BLaER1 (cell line): ENCODE data around the gene CCDC169.

ENCODE experiments used
- H3K27ac ChIP-seq: shearing (Covaris generic); formaldehyde crosslinking; 2 replicates; pipeline ENCODE4 v1.8.1; 2022
- H3K27me3 ChIP-seq: shearing (Covaris generic); formaldehyde crosslinking; 2 replicates; pipeline ENCODE4 v1.8.1; 2022
- H3K36me3 ChIP-seq: shearing (Covaris generic); formaldehyde crosslinking; 2 replicates; pipeline ENCODE4 v1.8.1; 2022
- H3K4me1 ChIP-seq: shearing (Covaris generic); formaldehyde crosslinking; 2 replicates; pipeline ENCODE4 v1.8.1; 2022
- H3K4me2 ChIP-seq: shearing (Covaris generic); formaldehyde crosslinking; 2 replicates; pipeline ENCODE4 v1.8.1; 2022
- H3K4me3 ChIP-seq: shearing (Covaris generic); formaldehyde crosslinking; 2 replicates; pipeline ENCODE4 v1.8.1; 2022
- H3K9ac ChIP-seq: shearing (Covaris generic); formaldehyde crosslinking; 2 replicates; pipeline ENCODE4 v1.8.1; 2022
- H3K9me3 ChIP-seq: shearing (Covaris generic); formaldehyde crosslinking; 2 replicates; pipeline ENCODE4 v1.8.1; 2022
- H4K20me1 ChIP-seq: shearing (Covaris generic); formaldehyde crosslinking; 2 replicates; pipeline ENCODE4 v1.8.1; 2022
- Cebpa-rat ChIP-seq: shearing (Covaris generic); IDR thresholded peaks from 2 replicates; pipeline ENCODE4 v1.8.1; 2022

Gene CCDC169

GRCh38 chr13:36244073-36244472, 53.5 kb downstream of the CCDC169 start:
- Histone ChIP-seq H3K4me3 (no peak overlapping the region), H3K4me1 (no peaks in the 10 kb centered on the region), H3K9ac (no peak overlapping the region), H3K27ac (no peak overlapping the region), H3K27me3 (no peaks in the 10 kb centered on the region), H3K4me2 (no peak overlapping the region), H4K20me1 (no peaks in the 10 kb centered on the region), H3K36me3 (no peaks in the 10 kb centered on the region), H3K9me3 (peaks cover 17% of the 10 kb centered on the region)
- no peak for TF ChIP-seq Cebpa-rat

GRCh38 chr13:36242761-36243160, 54.9 kb downstream of the CCDC169 start:
- Histone ChIP-seq H3K4me1 (no peaks in the 10 kb centered on the region), H3K27me3 (no peaks in the 10 kb centered on the region), H3K9ac (no peak overlapping the region), H3K27ac (no peak overlapping the region), H4K20me1 (no peaks in the 10 kb centered on the region), H3K36me3 (no peaks in the 10 kb centered on the region), H3K4me2 (no peak overlapping the region), H3K4me3 (no peak overlapping the region), H3K9me3 (peaks cover 17% of the 10 kb centered on the region)
- no peak for TF ChIP-seq Cebpa-rat

GRCh38 chr13:36231236-36231635, 66.4 kb downstream of the CCDC169 start:
- no peaks in the 10 kb centered on the region for H3K36me3 ChIP-seq
- H3K4me2 ChIP-seq = no peak overlapping the region
- no peak overlapping the region for H3K4me3 ChIP-seq
- no peak for TF ChIP-seq Cebpa-rat
- peaks cover 9% of the 10 kb centered on the region for H3K9me3 ChIP-seq
- H3K4me1 ChIP-seq = no peaks in the 10 kb centered on the region
- no peaks in the 10 kb centered on the region for H4K20me1 ChIP-seq
- no peaks in the 10 kb centered on the region for H3K27me3 ChIP-seq
- H3K9ac ChIP-seq = no peak overlapping the region
- H3K27ac ChIP-seq = no peak overlapping the region

GRCh38 chr13:36224730-36225129, 72.9 kb downstream of the CCDC169 start:
- Histone ChIP-seq H3K36me3 (no peaks in the 10 kb centered on the region), H4K20me1 (no peaks in the 10 kb centered on the region), H3K4me1 (no peaks in the 10 kb centered on the region), H3K27me3 (no peaks in the 10 kb centered on the region), H3K27ac (no peak overlapping the region), H3K9me3 (peaks cover 28% of the 10 kb centered on the region), H3K9ac (no peak overlapping the region), H3K4me3 (no peak overlapping the region), H3K4me2 (no peak overlapping the region)
- no peak for TF ChIP-seq Cebpa-rat

- no peaks in the 10 kb centered on the region for H3K36me3 ChIP-seq
- H4K20me1 ChIP-seq = no peaks in the 10 kb centered on the region
- no peak overlapping the region for H3K9ac ChIP-seq
- peaks cover 29% of the 10 kb centered on the region for H3K9me3 ChIP-seq
- no peak for TF ChIP-seq Cebpa-rat
- no peak overlapping the region for H3K4me3 ChIP-seq
- H3K27me3 ChIP-seq = no peaks in the 10 kb centered on the region
- peaks cover 16% of the 10 kb centered on the region for H3K4me1 ChIP-seq
- H3K4me2 ChIP-seq = no peak overlapping the region
- H3K27ac ChIP-seq = no peak overlapping the region
Measured at GRCh38 chr13:36219883-36220282, 77.7 kb downstream of the CCDC169 start.

- Histone ChIP-seq H3K4me3 (no peak overlapping the region), H3K27ac (no peak overlapping the region), H3K9ac (no peak overlapping the region), H3K9me3 (peaks cover 44% of the 10 kb centered on the region), H3K4me1 (peaks cover 38% of the 10 kb centered on the region), H4K20me1 (no peaks in the 10 kb centered on the region), H3K27me3 (no peaks in the 10 kb centered on the region), H3K36me3 (no peaks in the 10 kb centered on the region), H3K4me2 (no peak overlapping the region)
- TF ChIP-seq Cebpa-rat = no peak
Measured at GRCh38 chr13:36217456-36217855, 80.2 kb downstream of the CCDC169 start.

- peak within 1 kb of the TSS; percentile 47 for H3K4me2 ChIP-seq
- peaks cover 59% of the 10 kb centered on the region for H3K9me3 ChIP-seq
- H3K4me1 ChIP-seq = peaks cover 49% of the 10 kb centered on the region
- H3K27me3 ChIP-seq = no peaks in the 10 kb centered on the region
- H3K36me3 ChIP-seq = no peaks in the 10 kb centered on the region
- 0 out of 2 replicates have a peak within 1 kb of the TSS, but pooled peaks have one; percentile 25 for H3K4me3 ChIP-seq
- no peak for TF ChIP-seq Cebpa-rat
- H3K27ac ChIP-seq = peak within 1 kb of the TSS; percentile 64
- H3K9ac ChIP-seq = no peak within 1 kb of the TSS
- H4K20me1 ChIP-seq = no peaks in the 10 kb centered on the region
Measured at GRCh38 chr13:36214163-36214921, 83.3 kb downstream of the CCDC169 start, which contains the start of gene SOHLH2. Gene SOHLH2, minus strand, starts transcription at chr13:36214556. Its CDS starts 30 bp downstream, at chr13:36214526.

GRCh38 chr13:36212789-36213188, 84.8 kb downstream of the CCDC169 start:
- peaks cover 55% of the 10 kb centered on the region for H3K9me3 ChIP-seq
- no peak overlapping the region for H3K4me3 ChIP-seq
- H3K36me3 ChIP-seq = no peaks in the 10 kb centered on the region
- H3K27ac ChIP-seq = peak overlapping the region; percentile 64
- H3K27me3 ChIP-seq = no peaks in the 10 kb centered on the region
- no peak for TF ChIP-seq Cebpa-rat
- H3K9ac ChIP-seq = no peak overlapping the region
- H3K4me2 ChIP-seq = peak overlapping the region; percentile 47
- peaks cover 49% of the 10 kb centered on the region for H3K4me1 ChIP-seq
- no peaks in the 10 kb centered on the region for H4K20me1 ChIP-seq

- H3K9ac ChIP-seq = no peak overlapping the region
- H3K4me2 ChIP-seq = peak overlapping the region; percentile 47
- peaks cover 45% of the 10 kb centered on the region for H3K4me1 ChIP-seq
- peak overlapping the region; percentile 64; the same call in 1 of the 2 replicates for H3K27ac ChIP-seq
- no peaks in the 10 kb centered on the region for H3K27me3 ChIP-seq
- no peak overlapping the region; the same call in 1 of the 2 replicates for H3K4me3 ChIP-seq
- no peak for TF ChIP-seq Cebpa-rat
- peaks cover 54% of the 10 kb centered on the region for H3K9me3 ChIP-seq
- no peaks in the 10 kb centered on the region for H3K36me3 ChIP-seq
- H4K20me1 ChIP-seq = no peaks in the 10 kb centered on the region
Measured at GRCh38 chr13:36211567-36211966, 86.0 kb downstream of the CCDC169 start.

- no peaks in the 10 kb centered on the region for H3K27me3 ChIP-seq
- peaks cover 41% of the 10 kb centered on the region for H3K4me1 ChIP-seq
- H3K9ac ChIP-seq = no peak overlapping the region
- H3K4me2 ChIP-seq = no peak overlapping the region
- H4K20me1 ChIP-seq = no peaks in the 10 kb centered on the region
- no peak for TF ChIP-seq Cebpa-rat
- H3K36me3 ChIP-seq = no peaks in the 10 kb centered on the region
- no peak overlapping the region for H3K27ac ChIP-seq
- H3K9me3 ChIP-seq = peaks cover 51% of the 10 kb centered on the region
- H3K4me3 ChIP-seq = no peak overlapping the region
Measured at GRCh38 chr13:36210738-36211137, 86.9 kb downstream of the CCDC169 start.
